Stimulated activated memory B cell treated with anti-CD40 and anti-IgM and Interleukin-4, amounts not matched to agents 10 μg/mL and 1 μg/mL and 100 μg/mL, for 72 hours (primary cell): ENCODE data around the gene AQP12B.
"Not testable (repeated sequence)": the region's sequence is repeated elsewhere in the genome, so short reads cannot be mapped to it uniquely, and the experiment has no call there.

Source experiments
- ATAC-seq: fragments of 150-1000 bp; cut with Tn5 transposase; 2 replicates; pipeline ENCODE4 v1.10.0; 2021
- H3K27ac Mint-ChIP-seq: one replicate; pipeline ENCODE4 v1.8.0; 2022; ENCODE audit warnings: mild to moderate bottlenecking, mixed read lengths
- H3K27me3 Mint-ChIP-seq: one replicate; pipeline ENCODE4 v1.8.0; 2022; ENCODE audit warnings: mixed read lengths
- H3K36me3 Mint-ChIP-seq: one replicate; pipeline ENCODE4 v1.8.0; 2022; ENCODE audit warnings: mixed read lengths
- H3K4me1 Mint-ChIP-seq: one replicate; pipeline ENCODE4 v1.8.0; 2022; ENCODE audit warnings: mixed read lengths
- H3K4me3 Mint-ChIP-seq: one replicate; pipeline ENCODE4 v1.8.0; 2022; ENCODE audit warnings: mild to moderate bottlenecking, moderate library complexity, mixed read lengths
- H3K9me3 Mint-ChIP-seq: one replicate; pipeline ENCODE4 v1.8.0; 2022; ENCODE audit warnings: mixed read lengths

Gene AQP12B

DNA sequence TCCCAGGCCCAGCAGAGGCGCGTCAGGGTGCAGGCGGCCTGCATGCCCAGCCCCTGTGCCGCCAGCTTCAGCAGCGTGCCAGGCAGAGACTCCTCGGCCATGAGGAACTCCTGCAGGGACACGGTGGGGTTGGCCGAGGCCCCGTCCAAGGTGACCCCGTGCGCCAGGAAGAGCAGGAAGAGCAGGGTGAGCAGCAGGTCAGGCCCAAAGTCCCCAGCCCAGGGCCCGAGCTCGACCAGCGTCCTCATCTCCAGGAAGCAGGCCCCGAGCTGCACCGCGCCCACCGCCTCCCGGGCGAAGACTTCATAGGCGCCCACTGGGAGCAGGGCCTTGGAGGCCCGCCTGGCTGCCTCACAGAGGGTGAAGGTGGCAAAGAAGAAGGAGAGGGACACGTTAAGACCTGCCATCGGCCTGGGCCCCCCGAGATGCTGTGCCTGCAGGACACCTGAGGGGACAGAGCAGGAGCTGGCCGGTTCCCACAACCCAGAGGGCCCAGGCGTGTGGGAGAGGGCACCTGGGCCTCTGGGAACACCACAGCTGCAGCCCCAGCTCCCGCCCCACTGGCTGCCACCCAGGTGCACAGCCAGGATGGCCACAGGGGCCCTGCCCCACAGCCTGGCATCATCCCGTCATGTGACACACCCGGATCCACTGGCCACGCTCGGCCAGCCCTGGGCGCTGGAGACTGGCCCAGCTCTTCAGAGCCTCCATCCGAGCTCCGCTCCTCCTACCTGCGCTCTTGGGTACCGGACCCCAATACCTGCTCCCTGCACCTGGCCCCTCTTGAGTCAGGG, at the start of gene AQP12B:
AQP12B (minus strand) TSS at position 455 of the 794 bp plus-strand sequence; CDS start at position 407, 48 bp downstream.
- H3K27me3 Mint-ChIP-seq, result peaks cover 17% of the 10 kb centered on the region
- ATAC-seq, H3K36me3 Mint-ChIP-seq, H3K4me1 Mint-ChIP-seq, H3K27ac Mint-ChIP-seq, H3K4me3 Mint-ChIP-seq, H3K9me3 Mint-ChIP-seq: not testable (repeated sequence)

- Mint-ChIP-seq H3K27ac (no peak overlapping the region), H3K27me3 (peaks cover 55% of the 10 kb centered on the region), H3K4me1 (no peaks in the 10 kb centered on the region), H3K9me3 (no peaks in the 10 kb centered on the region), H3K36me3 (no peaks in the 10 kb centered on the region), H3K4me3 (no peak overlapping the region)
- no peak for ATAC-seq
Measured at GRCh38 chr2:240732184-240732583, 49.5 kb upstream of the AQP12B start.

GRCh38 chr2:240731178-240731545, 48.5 kb upstream of the AQP12B start:
- no peaks in the 10 kb centered on the region for H3K9me3 Mint-ChIP-seq
- no peaks in the 10 kb centered on the region for H3K36me3 Mint-ChIP-seq
- H3K27ac Mint-ChIP-seq, result no peak overlapping the region
- H3K4me1 Mint-ChIP-seq, result no peaks in the 10 kb centered on the region
- no peak overlapping the region for H3K4me3 Mint-ChIP-seq
- no peak for ATAC-seq
- peaks cover 65% of the 10 kb centered on the region for H3K27me3 Mint-ChIP-seq

- Mint-ChIP-seq H3K27ac (no peak overlapping the region), H3K9me3 (no peaks in the 10 kb centered on the region), H3K27me3 (peaks cover 70% of the 10 kb centered on the region), H3K4me1 (no peaks in the 10 kb centered on the region), H3K36me3 (no peaks in the 10 kb centered on the region), H3K4me3 (no peak overlapping the region)
- no peak for ATAC-seq
Measured at GRCh38 chr2:240730501-240731177, 48.0 kb upstream of the AQP12B start.

- no peak overlapping the region for H3K27ac Mint-ChIP-seq
- peaks cover 75% of the 10 kb centered on the region for H3K27me3 Mint-ChIP-seq
- H3K9me3 Mint-ChIP-seq, result no peaks in the 10 kb centered on the region
- ATAC-seq, result no peak
- no peaks in the 10 kb centered on the region for H3K36me3 Mint-ChIP-seq
- H3K4me3 Mint-ChIP-seq, result no peak overlapping the region
- H3K4me1 Mint-ChIP-seq, result no peaks in the 10 kb centered on the region
Measured at GRCh38 chr2:240728827-240729226, 46.1 kb upstream of the AQP12B start.

GRCh38 chr2:240728361-240728760, 45.7 kb upstream of the AQP12B start:
- H3K27ac Mint-ChIP-seq, result no peak overlapping the region
- no peak for ATAC-seq
- no peaks in the 10 kb centered on the region for H3K4me1 Mint-ChIP-seq
- H3K36me3 Mint-ChIP-seq, result no peaks in the 10 kb centered on the region
- no peak overlapping the region for H3K4me3 Mint-ChIP-seq
- no peaks in the 10 kb centered on the region for H3K9me3 Mint-ChIP-seq
- peaks cover 75% of the 10 kb centered on the region for H3K27me3 Mint-ChIP-seq

DNA sequence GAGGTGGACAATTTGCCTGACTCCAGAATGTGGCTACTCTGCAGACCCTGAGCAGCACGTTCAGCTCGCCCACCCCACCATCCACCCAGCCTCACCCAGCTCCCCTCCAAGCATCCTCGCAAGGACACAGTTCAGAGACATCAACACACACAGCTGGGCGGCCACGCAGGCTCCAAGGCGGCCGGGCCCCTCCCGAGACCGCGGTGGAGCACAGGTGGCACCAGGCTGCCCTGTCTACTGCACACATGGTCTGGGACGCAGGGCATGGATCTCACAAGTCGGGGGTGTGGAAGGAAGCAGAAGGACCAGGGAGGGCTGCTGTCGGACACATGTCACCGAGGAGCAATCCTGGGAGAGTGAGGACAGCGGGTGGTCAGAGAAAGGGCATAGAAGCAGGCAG, 45.2 kb upstream of the AQP12B start:
- H3K36me3 Mint-ChIP-seq, result no peaks in the 10 kb centered on the region
- H3K27ac Mint-ChIP-seq, result no peak overlapping the region
- no peak for ATAC-seq
- peaks cover 75% of the 10 kb centered on the region for H3K27me3 Mint-ChIP-seq
- no peaks in the 10 kb centered on the region for H3K4me1 Mint-ChIP-seq
- no peaks in the 10 kb centered on the region for H3K9me3 Mint-ChIP-seq
- H3K4me3 Mint-ChIP-seq, result no peak overlapping the region

DNA sequence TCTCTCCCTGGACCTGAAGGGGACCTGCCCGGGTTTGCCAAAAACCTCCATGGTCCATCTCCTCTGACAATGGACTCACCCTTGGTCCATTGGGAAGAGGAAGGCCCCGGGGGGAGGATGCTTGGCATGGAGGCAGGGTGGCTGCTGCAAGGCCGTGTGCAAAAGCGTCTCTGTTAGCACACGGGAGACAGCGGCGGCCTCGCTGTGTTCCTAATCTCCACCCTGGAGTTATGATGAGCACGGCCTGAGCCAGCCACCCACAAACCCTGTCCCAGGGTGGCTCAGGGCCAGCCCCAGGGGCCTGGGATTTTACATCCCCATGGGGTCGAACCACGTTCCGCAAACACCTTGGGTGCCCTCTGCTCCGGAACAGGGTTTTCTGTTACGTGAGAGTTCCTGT, 44.8 kb upstream of the AQP12B start:
- ATAC-seq, result no peak
- H3K4me1 Mint-ChIP-seq, result no peaks in the 10 kb centered on the region
- no peak overlapping the region for H3K4me3 Mint-ChIP-seq
- peaks cover 75% of the 10 kb centered on the region for H3K27me3 Mint-ChIP-seq
- H3K27ac Mint-ChIP-seq, result no peak overlapping the region
- H3K9me3 Mint-ChIP-seq, result no peaks in the 10 kb centered on the region
- no peaks in the 10 kb centered on the region for H3K36me3 Mint-ChIP-seq

DNA sequence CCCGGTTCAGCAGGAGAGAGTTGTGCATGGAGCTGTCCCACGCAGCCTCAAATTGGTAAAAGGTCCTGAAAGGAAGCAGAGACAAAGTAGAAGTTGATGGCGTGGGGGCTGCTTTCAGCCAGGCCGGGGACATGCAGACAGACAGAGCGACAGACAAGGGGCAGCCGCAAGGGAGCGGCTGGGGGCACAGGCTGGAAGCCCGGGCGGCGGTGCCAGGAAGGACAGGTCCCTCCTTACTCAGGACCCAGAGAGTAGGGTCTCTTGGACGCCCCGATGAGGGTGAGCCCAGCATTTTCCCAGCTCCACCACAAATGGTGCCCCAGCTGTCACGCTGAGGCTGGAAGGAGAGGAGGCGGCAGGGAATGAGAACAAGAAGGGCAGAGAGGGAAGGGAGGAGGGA, 44.2 kb upstream of the AQP12B start:
- no peak for ATAC-seq
- H3K27ac Mint-ChIP-seq, result no peak overlapping the region
- no peaks in the 10 kb centered on the region for H3K4me1 Mint-ChIP-seq
- peaks cover 69% of the 10 kb centered on the region for H3K27me3 Mint-ChIP-seq
- no peaks in the 10 kb centered on the region for H3K9me3 Mint-ChIP-seq
- no peak overlapping the region for H3K4me3 Mint-ChIP-seq
- H3K36me3 Mint-ChIP-seq, result no peaks in the 10 kb centered on the region

DNA sequence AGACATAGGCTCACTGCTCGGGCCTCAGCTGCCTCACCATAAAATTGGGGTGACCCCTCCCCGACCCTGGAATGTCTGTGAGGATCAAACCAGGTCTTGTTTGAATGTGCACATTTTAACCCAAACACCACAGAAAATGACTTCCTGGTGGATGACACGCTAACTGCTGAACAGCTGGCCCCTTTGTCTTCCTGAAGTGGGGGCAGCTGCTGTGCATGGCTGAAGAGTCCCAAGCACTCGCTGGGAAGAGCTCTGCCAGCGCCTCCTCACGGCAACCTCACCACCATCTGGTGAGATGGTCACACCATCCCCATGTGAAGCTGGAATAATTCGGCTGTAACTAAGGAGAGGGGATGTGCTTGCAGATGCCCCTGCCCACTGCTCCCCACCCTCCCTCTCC, 43.0 kb upstream of the AQP12B start:
- Mint-ChIP-seq H3K36me3 (no peaks in the 10 kb centered on the region), H3K4me3 (no peak overlapping the region), H3K4me1 (no peaks in the 10 kb centered on the region), H3K27me3 (peaks cover 69% of the 10 kb centered on the region), H3K9me3 (no peaks in the 10 kb centered on the region), H3K27ac (no peak overlapping the region)
- no peak for ATAC-seq

DNA sequence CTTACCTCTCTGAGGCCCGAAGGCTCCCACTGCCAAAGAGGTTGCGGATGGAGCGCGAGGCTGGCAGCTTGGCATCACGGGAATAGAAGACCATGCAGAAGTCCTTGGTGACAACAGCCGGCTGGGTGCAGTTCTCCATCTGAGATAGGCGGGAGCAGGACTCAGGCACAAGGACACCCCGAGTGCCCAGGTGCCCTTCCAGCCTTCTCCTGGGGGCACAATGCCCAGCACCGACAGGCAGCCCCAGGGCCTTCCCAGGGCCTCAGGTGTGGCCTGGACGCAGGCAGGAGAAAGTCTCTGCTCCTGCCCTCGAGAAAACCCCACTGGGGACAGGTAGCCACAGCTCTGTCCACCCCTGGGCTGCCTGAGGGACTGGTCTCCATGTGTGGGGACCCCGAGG, 42.6 kb upstream of the AQP12B start:
- Mint-ChIP-seq H3K27ac (no peak overlapping the region), H3K4me1 (no peaks in the 10 kb centered on the region), H3K36me3 (no peaks in the 10 kb centered on the region), H3K27me3 (peaks cover 67% of the 10 kb centered on the region), H3K9me3 (no peaks in the 10 kb centered on the region), H3K4me3 (no peak overlapping the region)
- ATAC-seq, result no peak

GRCh38 chr2:240724431-240724830, 41.7 kb upstream of the AQP12B start:
- ATAC-seq, result no peak
- Mint-ChIP-seq H3K36me3 (no peaks in the 10 kb centered on the region), H3K9me3 (no peaks in the 10 kb centered on the region), H3K27ac (no peak overlapping the region), H3K4me1 (no peaks in the 10 kb centered on the region), H3K27me3 (peaks cover 58% of the 10 kb centered on the region), H3K4me3 (no peak overlapping the region)

DNA sequence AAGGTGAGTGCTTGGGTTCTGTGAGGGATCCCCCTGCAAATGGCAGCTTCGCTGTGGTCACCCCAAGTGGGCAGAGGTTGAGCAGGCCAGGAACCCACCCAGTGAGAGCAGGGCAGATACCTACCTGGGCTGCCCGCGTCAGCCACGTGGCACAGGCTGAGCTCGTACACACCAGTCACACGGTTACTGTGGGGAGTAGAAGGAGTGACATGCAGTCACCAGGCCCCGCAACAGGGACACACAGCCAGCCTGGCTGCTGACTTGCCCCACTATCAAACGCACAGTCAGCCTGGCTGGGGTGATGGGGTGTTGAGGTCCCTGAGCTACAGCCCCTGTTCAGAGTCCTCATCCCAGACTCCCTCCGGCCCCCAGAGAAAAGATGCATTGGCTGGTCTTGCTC, 41.2 kb upstream of the AQP12B start:
- Mint-ChIP-seq H3K36me3 (no peaks in the 10 kb centered on the region), H3K27ac (no peak overlapping the region), H3K9me3 (no peaks in the 10 kb centered on the region), H3K4me1 (no peaks in the 10 kb centered on the region), H3K4me3 (no peak overlapping the region), H3K27me3 (peaks cover 53% of the 10 kb centered on the region)
- no peak for ATAC-seq

DNA sequence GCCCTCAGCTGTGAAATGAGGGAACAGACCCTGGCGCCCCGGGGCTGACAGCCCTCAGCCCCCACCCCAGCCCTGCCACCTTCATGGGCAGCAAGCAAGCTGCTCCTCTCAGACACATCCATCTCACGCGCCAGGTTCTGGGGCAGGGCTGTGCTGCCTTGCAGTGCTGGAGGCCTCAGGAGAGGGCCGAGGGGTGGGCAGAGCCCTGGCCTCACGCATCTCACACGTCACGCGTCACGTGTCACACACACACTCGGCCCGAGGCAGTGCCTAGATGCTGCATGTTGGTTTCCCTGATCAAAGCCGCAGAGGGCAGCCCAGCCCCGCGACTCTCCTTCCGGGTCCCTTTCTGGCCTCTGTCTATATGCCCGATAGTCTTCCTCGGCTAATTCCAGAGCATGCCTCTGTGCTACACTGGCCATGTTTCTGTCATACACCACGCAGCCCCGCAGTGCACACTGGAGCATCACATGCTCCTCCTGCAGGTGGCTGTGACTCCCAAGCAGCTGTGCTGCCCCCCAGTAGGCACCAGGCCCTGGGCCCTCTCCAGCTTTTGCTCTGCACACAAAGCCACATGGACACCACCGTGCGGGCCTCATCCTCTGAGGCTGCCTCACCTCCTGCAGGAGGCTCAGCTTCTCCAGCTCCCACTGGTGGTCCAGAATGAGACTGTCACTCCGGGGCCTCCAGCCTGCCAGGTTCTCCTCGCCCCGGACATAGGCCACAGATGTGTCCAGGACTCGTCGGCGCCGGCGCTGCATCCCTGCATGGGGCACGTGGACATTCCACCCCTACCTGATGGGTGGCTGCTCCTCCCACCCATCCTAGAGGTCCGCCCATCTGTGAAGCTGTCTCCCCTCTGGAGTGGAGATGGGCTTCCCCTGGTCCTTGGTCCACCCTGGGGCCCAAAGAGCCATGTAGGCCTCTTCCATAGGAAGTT, 40.4 kb upstream of the AQP12B start:
- no peaks in the 10 kb centered on the region for H3K4me1 Mint-ChIP-seq
- ATAC-seq, result no peak
- no peaks in the 10 kb centered on the region for H3K36me3 Mint-ChIP-seq
- H3K9me3 Mint-ChIP-seq, result no peaks in the 10 kb centered on the region
- no peak overlapping the region for H3K4me3 Mint-ChIP-seq
- peaks cover 48% of the 10 kb centered on the region for H3K27me3 Mint-ChIP-seq
- no peak overlapping the region for H3K27ac Mint-ChIP-seq

- ATAC-seq, result no peak
- Mint-ChIP-seq H3K27ac (no peak overlapping the region), H3K9me3 (no peaks in the 10 kb centered on the region), H3K27me3 (peaks cover 41% of the 10 kb centered on the region), H3K36me3 (no peaks in the 10 kb centered on the region), H3K4me1 (no peaks in the 10 kb centered on the region), H3K4me3 (no peak overlapping the region)
Measured at GRCh38 chr2:240722376-240722775, 39.7 kb upstream of the AQP12B start.
